Neutrophil (primary cell): Measurements from ENCODE around the gene TNFRSF4.

Experiments
- H3K27ac ChIP-seq: fragments of 200-600 bp; sonication (generic); 2 replicates; pipeline ENCODE4 v1.5.1; 2016; ENCODE audit warnings: mild to moderate bottlenecking, moderate library complexity
- H3K27me3 ChIP-seq: fragments of 200-600 bp; sonication (generic); 2 replicates; pipeline ENCODE4 v1.6.0; 2016; ENCODE audit warnings: mild to moderate bottlenecking
- H3K36me3 ChIP-seq: fragments of 200-600 bp; sonication (generic); 2 replicates; pipeline ENCODE4 v1.5.1; 2017
- H3K4me1 ChIP-seq, 2 experiments: fragments of 200-600 bp in 1 of 2; sonication (generic) in 1 of 2; 1 replicate in 1 of 2; 2 replicates in 1 of 2; pipeline versions ENCODE4 v1.5.1 to v1.6.1; 2013 to 2016; ENCODE audit warnings: low read depth in 1 of 2, low read length in 1 of 2, mild to moderate bottlenecking in 1 of 2, moderate library complexity in 1 of 2; ENCODE audit not compliant: control insufficient read depth in 1 of 2, insufficient read depth in 1 of 2
- H3K4me3 ChIP-seq, 2 experiments: fragments of 200-600 bp in 1 of 2; sonication (generic) in 1 of 2; 1 replicate in 1 of 2; 2 replicates in 1 of 2; pipeline ENCODE4 v1.5.1; 2013 to 2016; ENCODE audit warnings: low read depth in 1 of 2, low read length in 1 of 2, mild to moderate bottlenecking in 1 of 2, moderate library complexity in 1 of 2
- H3K9me3 ChIP-seq: fragments of 200-600 bp; sonication (generic); 2 replicates; pipeline ENCODE4 v1.5.1; 2016
- TF ChIP-seq, protein P1 (sequence below): fragments of 200-600 bp; sonication (generic); IDR thresholded peaks from 2 replicates; pipeline ENCODE4 v1.5.1; 2016; ENCODE audit warnings: antibody characterized with exemption

The TNFRSF4 gene

DNA sequence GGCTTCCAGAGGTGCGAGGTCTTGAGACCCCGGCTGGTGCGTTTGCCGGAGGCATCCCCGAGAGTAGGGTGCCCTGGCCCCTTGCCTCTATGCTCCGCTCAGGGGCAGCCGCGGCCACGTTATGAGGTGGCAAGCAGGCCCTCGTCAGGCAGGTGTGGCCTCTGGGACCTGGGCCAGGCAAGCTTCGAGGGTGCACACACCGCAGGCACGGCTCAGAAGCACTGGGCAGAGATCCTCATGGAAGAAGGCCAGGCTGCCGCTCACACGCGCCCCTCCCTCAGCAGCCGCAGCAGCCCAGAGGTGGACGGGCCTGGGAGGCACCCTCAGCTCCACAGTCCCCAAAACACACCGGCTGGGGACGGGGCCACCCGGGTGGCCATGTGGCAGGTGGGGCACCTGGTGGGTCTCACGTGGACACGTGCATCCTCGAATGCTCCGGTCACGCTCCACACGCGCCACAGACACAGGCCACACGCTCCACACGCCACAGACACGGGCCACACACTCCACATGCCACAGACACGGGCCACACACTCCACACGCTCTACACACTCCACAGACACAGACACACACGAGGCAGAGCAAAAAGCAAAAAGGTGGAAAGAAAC is 11.4 kb upstream of the TNFRSF4 start:
- no peaks in the 10 kb centered on the region for H3K27me3 ChIP-seq
- no peak overlapping the region for H3K4me3 ChIP-seq
- H3K27ac ChIP-seq: no peak overlapping the region
- no peaks in the 10 kb centered on the region for H3K9me3 ChIP-seq
- TF ChIP-seq, protein P1, sequence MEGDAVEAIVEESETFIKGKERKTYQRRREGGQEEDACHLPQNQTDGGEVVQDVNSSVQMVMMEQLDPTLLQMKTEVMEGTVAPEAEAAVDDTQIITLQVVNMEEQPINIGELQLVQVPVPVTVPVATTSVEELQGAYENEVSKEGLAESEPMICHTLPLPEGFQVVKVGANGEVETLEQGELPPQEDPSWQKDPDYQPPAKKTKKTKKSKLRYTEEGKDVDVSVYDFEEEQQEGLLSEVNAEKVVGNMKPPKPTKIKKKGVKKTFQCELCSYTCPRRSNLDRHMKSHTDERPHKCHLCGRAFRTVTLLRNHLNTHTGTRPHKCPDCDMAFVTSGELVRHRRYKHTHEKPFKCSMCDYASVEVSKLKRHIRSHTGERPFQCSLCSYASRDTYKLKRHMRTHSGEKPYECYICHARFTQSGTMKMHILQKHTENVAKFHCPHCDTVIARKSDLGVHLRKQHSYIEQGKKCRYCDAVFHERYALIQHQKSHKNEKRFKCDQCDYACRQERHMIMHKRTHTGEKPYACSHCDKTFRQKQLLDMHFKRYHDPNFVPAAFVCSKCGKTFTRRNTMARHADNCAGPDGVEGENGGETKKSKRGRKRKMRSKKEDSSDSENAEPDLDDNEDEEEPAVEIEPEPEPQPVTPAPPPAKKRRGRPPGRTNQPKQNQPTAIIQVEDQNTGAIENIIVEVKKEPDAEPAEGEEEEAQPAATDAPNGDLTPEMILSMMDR: no peak
- peaks cover 88% of the 10 kb centered on the region for H3K36me3 ChIP-seq
- H3K4me1 ChIP-seq: peaks cover 4 to 8% of the 10 kb centered on the region in 2 experiments

- Histone ChIP-seq H3K27me3 (no peaks in the 10 kb centered on the region), H3K36me3 (peaks cover 100% of the 10 kb centered on the region), H3K4me3 (no peak overlapping the region), H3K9me3 (no peaks in the 10 kb centered on the region), H3K27ac (no peak overlapping the region), H3K4me1 (no peaks in the 10 kb centered on the region)
- TF ChIP-seq, protein P1: no peak
These were observed 9.9 kb upstream of the TNFRSF4 start for GRCh38 chr1:1223891-1224290.

DNA sequence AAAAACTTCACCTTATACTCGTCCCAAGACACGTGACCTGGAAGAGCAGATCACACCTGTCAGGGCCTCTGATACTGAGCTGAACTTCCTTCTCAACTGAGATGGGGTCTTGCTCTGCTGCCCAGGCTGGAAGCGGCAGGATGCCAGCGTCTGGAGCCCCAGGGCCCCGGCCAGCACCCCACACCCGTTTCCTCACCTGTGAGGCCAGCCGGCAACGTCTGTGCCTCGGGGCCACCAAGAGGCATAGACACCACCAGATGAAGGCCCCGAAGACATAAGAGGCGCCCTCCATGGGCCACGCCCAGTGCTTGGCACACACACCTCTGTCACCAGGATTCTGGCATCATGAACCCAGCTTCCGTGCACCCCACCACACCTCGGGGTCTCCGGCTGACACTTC is 9.4 kb upstream of the TNFRSF4 start:
- Histone ChIP-seq H3K9me3 (no peaks in the 10 kb centered on the region), H3K27me3 (no peaks in the 10 kb centered on the region), H3K4me3 (no peak overlapping the region), H3K4me1 (no peaks in the 10 kb centered on the region), H3K36me3 (peaks cover 100% of the 10 kb centered on the region), H3K27ac (no peak overlapping the region)
- TF ChIP-seq, protein P1: no peak

DNA sequence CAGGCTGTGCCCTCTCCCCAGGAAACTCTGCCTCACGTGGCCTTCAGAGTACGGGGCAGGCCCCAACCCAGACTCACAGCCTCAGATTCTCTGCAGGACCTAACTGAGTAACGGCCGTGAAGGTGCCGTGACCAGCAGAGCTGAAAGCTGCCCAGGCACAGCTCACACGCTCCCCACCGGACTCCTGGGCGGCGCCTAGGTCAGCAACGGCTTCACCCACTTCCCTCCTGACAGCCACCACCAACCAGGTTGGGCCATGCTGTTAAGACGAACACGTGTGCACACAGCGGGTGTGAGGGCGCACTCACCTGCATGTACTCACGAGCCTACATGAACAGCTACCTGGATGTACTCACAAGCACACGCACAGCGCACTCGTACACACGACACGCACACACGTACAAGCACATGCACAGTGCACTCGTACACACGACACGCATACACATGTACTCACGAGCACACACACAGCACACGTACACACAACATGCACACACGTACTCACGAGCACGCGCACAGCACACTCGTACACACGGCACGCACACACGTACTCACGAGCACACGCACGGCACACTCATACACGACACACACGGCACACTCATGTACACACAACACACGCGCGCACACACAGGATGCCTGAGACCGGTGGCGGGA is 8.7 kb upstream of the TNFRSF4 start:
- Histone ChIP-seq H3K9me3 (no peaks in the 10 kb centered on the region), H3K4me3 (no peak overlapping the region), H3K27me3 (no peaks in the 10 kb centered on the region), H3K36me3 (peaks cover 100% of the 10 kb centered on the region), H3K27ac (no peak overlapping the region), H3K4me1 (no peaks in the 10 kb centered on the region)
- TF ChIP-seq, protein P1: no peak

- TF ChIP-seq, protein P1: no peak
- Histone ChIP-seq H3K4me3 (no peak overlapping the region), H3K27me3 (no peaks in the 10 kb centered on the region), H3K4me1 (no peaks in the 10 kb centered on the region), H3K36me3 (peaks cover 100% of the 10 kb centered on the region), H3K9me3 (no peaks in the 10 kb centered on the region), H3K27ac (no peak overlapping the region)
These were observed 8.1 kb upstream of the TNFRSF4 start for GRCh38 chr1:1221887-1222574.
